ENCODE results near the gene PKNOX2.
"Not testable (repeated sequence)": the region's sequence is repeated elsewhere in the genome, so short reads cannot be mapped to it uniquely, and the experiment has no call there.

Gene PKNOX2

DNA sequence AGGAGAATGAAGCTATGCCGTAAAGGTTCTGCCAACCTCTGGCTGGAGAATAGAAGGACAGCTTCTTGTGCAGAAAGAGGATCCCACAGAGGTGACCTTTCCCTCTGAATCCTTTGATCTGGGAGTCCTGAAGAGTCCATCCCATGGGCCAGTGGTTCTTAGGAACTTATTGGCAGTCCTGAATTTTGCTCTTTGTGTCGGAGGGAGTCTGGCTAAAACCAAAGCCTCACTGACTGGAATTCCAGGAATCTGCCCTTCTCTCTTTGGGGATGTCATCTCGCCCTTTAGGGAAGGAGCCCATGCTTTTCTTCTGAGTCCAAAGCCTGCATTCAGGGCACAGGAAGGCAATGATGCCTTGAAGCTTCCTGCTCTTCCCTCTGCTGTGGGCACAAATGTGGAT is 45.5 kb downstream of the PKNOX2 start:
- Histone ChIP-seq H3K9ac (ENCODE audit: low read depth, low read length) (no peak overlapping the region), H3K4me3 (ENCODE audit: low read depth, low read length) (no peak overlapping the region), H3K27me3 (ENCODE audit: control insufficient read depth, insufficient read depth, low read length) (peaks cover 15% of the 10 kb centered on the region), H3K4me1 (ENCODE audit: control insufficient read depth, insufficient read depth, low read length) (peaks cover 34% of the 10 kb centered on the region), H3K36me3 (ENCODE audit: control insufficient read depth, insufficient read depth, low read length) (no peaks in the 10 kb centered on the region), H3K27ac (ENCODE audit: low read depth, low read length) (no peak overlapping the region), H3K9me3 (ENCODE audit: control insufficient read depth, insufficient read depth, low read length) (no peaks in the 10 kb centered on the region)

GRCh38 chr11:125211191-125211947 is 46.8 kb downstream of the PKNOX2 start:
- peaks cover 31% of the 10 kb centered on the region for H3K4me1 ChIP-seq (ENCODE audit: control insufficient read depth, insufficient read depth, low read length)
- H3K4me3 ChIP-seq (ENCODE audit: low read depth, low read length) = no peak overlapping the region
- H3K36me3 ChIP-seq (ENCODE audit: control insufficient read depth, insufficient read depth, low read length) = no peaks in the 10 kb centered on the region
- no peaks in the 10 kb centered on the region for H3K9me3 ChIP-seq (ENCODE audit: control insufficient read depth, insufficient read depth, low read length)
- H3K27ac ChIP-seq (ENCODE audit: low read depth, low read length) = no peak overlapping the region
- peaks cover 11% of the 10 kb centered on the region for H3K27me3 ChIP-seq (ENCODE audit: control insufficient read depth, insufficient read depth, low read length)
- H3K9ac ChIP-seq (ENCODE audit: low read depth, low read length) = no peak overlapping the region

- Histone ChIP-seq H3K9ac (ENCODE audit: low read depth, low read length) (no peak overlapping the region), H3K4me3 (ENCODE audit: low read depth, low read length) (no peak overlapping the region), H3K9me3 (ENCODE audit: control insufficient read depth, insufficient read depth, low read length) (no peaks in the 10 kb centered on the region), H3K27me3 (ENCODE audit: control insufficient read depth, insufficient read depth, low read length) (peaks cover 8% of the 10 kb centered on the region; the same call in 1 of the 2 replicates), H3K27ac (ENCODE audit: low read depth, low read length) (no peak overlapping the region), H3K4me1 (ENCODE audit: control insufficient read depth, insufficient read depth, low read length) (peaks cover 26% of the 10 kb centered on the region), H3K36me3 (ENCODE audit: control insufficient read depth, insufficient read depth, low read length) (no peaks in the 10 kb centered on the region)
Observed at GRCh38 chr11:125211948-125212340, 47.4 kb downstream of the PKNOX2 start.

DNA sequence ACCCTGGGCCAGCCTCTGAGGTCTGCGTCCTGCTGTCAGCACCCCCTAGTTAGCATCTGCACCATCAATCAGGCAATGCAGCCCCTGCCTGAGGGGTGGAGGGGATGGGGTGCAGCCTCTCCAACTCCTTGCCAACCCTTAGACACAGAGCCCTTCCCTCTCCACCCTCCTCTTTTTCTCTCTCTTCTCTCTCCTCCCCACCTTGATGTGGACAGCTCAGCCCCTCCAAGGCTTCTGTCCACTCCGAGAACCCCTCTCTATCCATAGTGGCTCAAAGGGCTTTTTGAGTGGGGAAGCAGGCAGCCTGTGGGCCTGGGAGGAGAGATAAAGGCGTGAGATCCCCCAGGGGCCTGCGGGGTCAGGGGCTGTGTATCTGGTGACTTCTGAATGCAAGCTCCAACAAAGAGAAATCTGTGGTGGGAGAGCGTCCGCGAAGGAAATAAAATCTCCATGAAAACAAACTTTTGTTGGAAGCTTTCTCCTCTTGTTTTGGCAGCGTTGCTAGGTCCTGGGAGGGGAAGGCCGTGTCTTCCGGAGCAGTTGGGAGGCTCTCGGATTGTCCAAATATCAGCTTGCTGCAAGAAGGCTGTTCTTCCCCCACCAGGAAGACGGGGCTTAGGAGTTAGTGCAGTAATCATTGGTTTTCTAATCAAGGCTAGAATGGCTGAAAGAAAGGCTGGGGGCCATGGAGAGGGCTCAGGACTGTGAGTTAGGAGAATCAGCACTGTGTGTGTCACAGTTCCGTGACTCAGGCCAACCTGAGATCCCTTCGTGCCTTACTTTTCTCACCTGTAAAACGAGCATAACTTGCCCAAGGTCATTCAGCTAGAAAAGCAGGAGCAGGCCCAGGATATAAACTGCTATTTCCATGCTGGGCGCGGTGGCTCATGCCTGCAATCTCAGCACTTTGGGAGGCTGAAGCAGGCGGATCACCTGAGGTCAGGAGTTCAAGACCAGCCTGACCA is 50.3 kb downstream of the PKNOX2 start:
- Histone ChIP-seq H3K27me3 (ENCODE audit: control insufficient read depth, insufficient read depth, low read length) (no peaks in the 10 kb centered on the region), H3K9me3 (ENCODE audit: control insufficient read depth, insufficient read depth, low read length) (no peaks in the 10 kb centered on the region), H3K4me3 (ENCODE audit: low read depth, low read length) (no peak overlapping the region), H3K4me1 (ENCODE audit: control insufficient read depth, insufficient read depth, low read length) (peaks cover 27% of the 10 kb centered on the region), H3K27ac (ENCODE audit: low read depth, low read length) (peak overlapping the region; percentile 58), H3K9ac (ENCODE audit: low read depth, low read length) (no peak overlapping the region), H3K36me3 (ENCODE audit: control insufficient read depth, insufficient read depth, low read length) (no peaks in the 10 kb centered on the region)

DNA sequence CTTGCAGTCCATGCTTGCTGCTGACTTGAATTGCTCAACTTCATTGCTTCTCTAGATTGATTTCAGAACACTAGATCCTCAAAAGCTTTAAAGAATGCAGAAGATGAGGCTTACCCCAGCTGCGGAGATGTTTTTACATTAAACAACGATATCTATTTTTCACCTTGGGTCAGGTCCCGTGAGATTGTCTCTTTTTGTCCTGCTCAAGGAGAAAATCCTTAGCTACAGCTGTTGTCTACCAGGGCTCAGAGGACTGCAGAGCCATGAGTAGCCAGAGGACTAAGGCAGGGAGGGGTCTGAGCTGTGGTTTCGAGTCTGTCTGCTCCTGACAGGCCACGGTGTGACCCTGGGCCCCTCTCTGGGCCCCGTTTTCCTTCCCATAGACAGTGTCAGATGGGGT is 51.4 kb downstream of the PKNOX2 start:
- Histone ChIP-seq H3K27me3 (ENCODE audit: control insufficient read depth, insufficient read depth, low read length) (no peaks in the 10 kb centered on the region), H3K27ac (ENCODE audit: low read depth, low read length) (no peak overlapping the region), H3K36me3 (ENCODE audit: control insufficient read depth, insufficient read depth, low read length) (no peaks in the 10 kb centered on the region), H3K9ac (ENCODE audit: low read depth, low read length) (no peak overlapping the region), H3K9me3 (ENCODE audit: control insufficient read depth, insufficient read depth, low read length) (no peaks in the 10 kb centered on the region), H3K4me3 (ENCODE audit: low read depth, low read length) (no peak overlapping the region), H3K4me1 (ENCODE audit: control insufficient read depth, insufficient read depth, low read length) (peaks cover 27% of the 10 kb centered on the region)

GRCh38 chr11:125218336-125218735 is 53.8 kb downstream of the PKNOX2 start:
- no peak overlapping the region for H3K4me3 ChIP-seq (ENCODE audit: low read depth, low read length)
- no peaks in the 10 kb centered on the region for H3K27me3 ChIP-seq (ENCODE audit: control insufficient read depth, insufficient read depth, low read length)
- H3K9ac ChIP-seq (ENCODE audit: low read depth, low read length) = no peak overlapping the region
- H3K27ac ChIP-seq (ENCODE audit: low read depth, low read length) = no peak overlapping the region
- peaks cover 22% of the 10 kb centered on the region for H3K4me1 ChIP-seq (ENCODE audit: control insufficient read depth, insufficient read depth, low read length)
- no peaks in the 10 kb centered on the region for H3K36me3 ChIP-seq (ENCODE audit: control insufficient read depth, insufficient read depth, low read length)
- no peaks in the 10 kb centered on the region for H3K9me3 ChIP-seq (ENCODE audit: control insufficient read depth, insufficient read depth, low read length)

GRCh38 chr11:125221461-125221860 is 56.9 kb downstream of the PKNOX2 start:
- H3K9ac ChIP-seq (ENCODE audit: low read depth, low read length) = no peak overlapping the region
- no peaks in the 10 kb centered on the region for H3K9me3 ChIP-seq (ENCODE audit: control insufficient read depth, insufficient read depth, low read length)
- H3K36me3 ChIP-seq (ENCODE audit: control insufficient read depth, insufficient read depth, low read length) = no peaks in the 10 kb centered on the region
- H3K4me1 ChIP-seq (ENCODE audit: control insufficient read depth, insufficient read depth, low read length) = peaks cover 23% of the 10 kb centered on the region
- no peaks in the 10 kb centered on the region; the same call in 1 of the 2 replicates for H3K27me3 ChIP-seq (ENCODE audit: control insufficient read depth, insufficient read depth, low read length)
- no peak overlapping the region for H3K4me3 ChIP-seq (ENCODE audit: low read depth, low read length)
- no peak overlapping the region for H3K27ac ChIP-seq (ENCODE audit: low read depth, low read length)

DNA sequence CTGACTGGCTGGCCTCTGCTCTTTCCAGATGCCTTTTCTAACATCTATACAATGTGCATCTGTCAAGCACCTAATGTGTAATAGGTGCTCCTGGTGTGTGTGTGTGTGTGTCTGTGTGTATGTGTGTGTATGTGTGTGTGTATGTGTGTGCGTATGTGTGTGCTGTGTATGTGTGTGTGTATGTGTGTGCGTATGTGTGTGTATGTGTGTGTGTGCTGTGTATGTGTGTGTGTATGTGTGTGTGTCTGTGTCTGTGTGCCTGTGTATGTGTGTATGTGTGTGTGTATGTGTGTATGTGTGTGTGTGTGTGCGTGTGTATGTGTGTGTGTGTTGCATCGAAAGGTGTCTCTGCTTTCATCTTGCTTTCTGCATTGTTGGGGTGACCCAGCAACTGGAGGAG is 57.9 kb downstream of the PKNOX2 start:
- Histone ChIP-seq H3K9ac (ENCODE audit: low read depth, low read length) (no peak overlapping the region), H3K4me3 (ENCODE audit: low read depth, low read length) (no peak overlapping the region), H3K27ac (ENCODE audit: low read depth, low read length) (no peak overlapping the region), H3K4me1 (ENCODE audit: control insufficient read depth, insufficient read depth, low read length) (peaks cover 23% of the 10 kb centered on the region), H3K9me3 (ENCODE audit: control insufficient read depth, insufficient read depth, low read length) (no peaks in the 10 kb centered on the region), H3K36me3 (ENCODE audit: control insufficient read depth, insufficient read depth, low read length) (no peaks in the 10 kb centered on the region), H3K27me3 (ENCODE audit: control insufficient read depth, insufficient read depth, low read length) (no peaks in the 10 kb centered on the region; the same call in 1 of the 2 replicates)

GRCh38 chr11:125223161-125223560 is 58.6 kb downstream of the PKNOX2 start:
- not testable (repeated sequence) for H3K9me3 ChIP-seq (ENCODE audit: control insufficient read depth, insufficient read depth, low read length); H3K4me3 ChIP-seq (ENCODE audit: low read depth, low read length); H3K27ac ChIP-seq (ENCODE audit: low read depth, low read length); H3K36me3 ChIP-seq (ENCODE audit: control insufficient read depth, insufficient read depth, low read length); H3K27me3 ChIP-seq (ENCODE audit: control insufficient read depth, insufficient read depth, low read length); H3K9ac ChIP-seq (ENCODE audit: low read depth, low read length)
- H3K4me1 ChIP-seq (ENCODE audit: control insufficient read depth, insufficient read depth, low read length) = peaks cover 22% of the 10 kb centered on the region

DNA sequence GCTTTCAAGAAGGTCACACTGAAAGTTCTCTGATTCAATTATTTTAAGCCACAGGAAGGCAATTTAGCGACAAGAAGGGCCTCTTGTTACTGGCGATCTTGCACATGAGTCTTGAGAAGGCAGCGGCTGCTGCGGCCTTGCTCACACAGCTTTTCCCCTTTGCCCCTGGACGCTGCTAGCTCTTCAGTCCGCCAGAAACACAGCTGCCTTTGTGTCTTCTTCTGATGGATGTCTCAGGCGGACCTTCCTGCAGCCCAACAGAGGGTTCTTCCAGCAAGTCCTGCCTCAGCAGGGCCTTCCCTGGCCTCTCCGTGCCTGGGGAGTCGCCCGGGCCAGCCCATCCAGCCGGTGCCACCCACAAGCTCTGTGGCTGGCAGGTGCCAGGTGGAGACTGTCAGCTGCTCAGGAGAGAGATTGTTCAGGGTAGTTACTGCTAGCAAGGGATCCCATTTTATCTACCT is 59.4 kb downstream of the PKNOX2 start:
- H3K9ac ChIP-seq (ENCODE audit: low read depth, low read length) = no peak overlapping the region
- no peaks in the 10 kb centered on the region for H3K36me3 ChIP-seq (ENCODE audit: control insufficient read depth, insufficient read depth, low read length)

More for the DNA sequence above, 59.4 kb downstream of the PKNOX2 start:
- Histone ChIP-seq H3K9me3 (ENCODE audit: control insufficient read depth, insufficient read depth, low read length) (no peaks in the 10 kb centered on the region), H3K27ac (ENCODE audit: low read depth, low read length) (no peak overlapping the region), H3K4me1 (ENCODE audit: control insufficient read depth, insufficient read depth, low read length) (peaks cover 30% of the 10 kb centered on the region), H3K27me3 (ENCODE audit: control insufficient read depth, insufficient read depth, low read length) (no peaks in the 10 kb centered on the region; the same call in 1 of the 2 replicates), H3K4me3 (ENCODE audit: low read depth, low read length) (no peak overlapping the region)

All from HUES48 (cell line).